Measurements from ENCODE around the gene SLC27A6.

Gene SLC27A6

DNA sequence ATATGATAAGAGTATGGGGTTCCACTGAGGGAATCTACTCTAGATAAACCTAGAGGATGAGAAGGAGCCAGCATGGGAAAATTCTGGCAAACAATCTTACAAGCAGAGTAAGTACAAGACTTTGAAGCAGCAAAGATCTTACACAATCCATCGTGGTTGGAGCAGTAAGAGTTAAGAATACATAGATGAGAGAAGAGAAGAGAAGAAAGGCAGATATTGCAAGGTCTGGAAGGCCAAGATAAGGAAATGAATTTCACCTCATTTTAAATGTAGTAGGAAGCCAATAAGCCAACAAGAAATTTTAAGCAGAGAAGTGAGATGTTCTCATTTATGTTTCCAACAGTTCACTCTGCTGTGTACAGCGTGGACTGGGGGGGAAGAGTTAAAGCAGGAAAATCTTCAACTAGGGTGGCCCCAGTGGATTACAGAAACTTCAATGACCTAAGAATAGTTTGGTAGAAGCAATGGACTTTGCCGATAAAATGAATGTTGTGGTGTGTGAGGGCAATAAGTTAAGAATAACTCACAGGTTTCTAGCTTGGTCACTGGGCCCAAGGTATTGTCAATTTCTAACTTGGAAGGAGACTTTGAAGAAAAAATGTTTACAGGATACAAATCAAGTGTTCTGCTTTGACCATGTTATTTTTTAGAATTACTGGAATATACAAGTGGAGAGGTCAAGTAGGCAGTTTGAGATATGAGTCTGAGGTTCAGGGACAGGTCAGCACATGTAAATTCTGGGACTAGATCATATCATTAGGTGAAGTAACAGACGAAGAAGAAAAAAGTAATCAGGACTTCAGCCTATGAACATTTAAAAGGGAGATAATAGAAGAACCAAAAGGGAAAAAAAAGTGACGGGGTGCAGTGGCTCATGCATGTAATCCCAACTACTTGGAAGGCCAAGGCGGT, 117.2 kb downstream of the SLC27A6 start:
- Histone ChIP-seq H3K36me3 (ENCODE audit: control insufficient read depth, insufficient read depth, low read length) (no peaks in the 10 kb centered on the region), H3K4me3 (ENCODE audit: extremely low read depth, insufficient read depth, low read length, poor library complexity, severe bottlenecking) (no peak overlapping the region), H3K27ac (ENCODE audit: low read depth, low read length, severe bottlenecking) (no peak overlapping the region), H3K4me1 (ENCODE audit: control insufficient read depth, insufficient read depth, low read length, poor library complexity, severe bottlenecking) (no peaks in the 10 kb centered on the region), H3K9me3 (ENCODE audit: control insufficient read depth, low read length) (no peaks in the 10 kb centered on the region)
- WGBS, 2 experiments (ENCODE audit: insufficient coverage in 2 of 2): 89 to 96% methylated on average over 4 to 5 of the region's 6 CpGs
